H1 (cell line): Measurements from ENCODE around the gene POLA1. TPM values are rescaled to one million over a fixed set of nuclear protein-coding genes. Genes with fewer than 3 reads are reported as not detected.

ENCODE experiments used
- CTCF ChIA-PET: fragments of 300-600 bp; sonication (Branson Sonifier 250); formaldehyde crosslinking; loops from one replicate; lab custom pipeline; 2021; ENCODE audit not compliant: partially characterized antibody; lab: Charles Lee
- POLR2A ChIA-PET: fragments of 300-600 bp; sonication (Branson Sonifier 250); formaldehyde crosslinking; loops from one replicate; lab custom pipeline; 2021; ENCODE audit warnings: inconsistent platforms; ENCODE audit not compliant: partially characterized antibody; lab: Charles Lee
- DNase-seq, 2 experiments: peaks; one replicate each; pipeline versions ENCODE4 v3.0.0 to v3.0.0-alpha.2; 2010 to 2022; ENCODE audit warnings: low spot score in 2 of 2, low read depth in 1 of 2, mixed read lengths in 1 of 2
- FAIRE-seq: peaks from 2 replicates; lab custom pipeline; 2011; peaks lifted over from hg19 to GRCh38; lab: Jason Lieb, UNC
- H2AFZ ChIP-seq: 2 replicates; pipeline ENCODE4 v1.8.1; 2012; ENCODE audit warnings: low read length, inconsistent platforms
- H2AK5ac ChIP-seq: 2 replicates; pipeline ENCODE4 v1.6.1; 2013; ENCODE audit warnings: low read depth, low read length
- H2BK120ac ChIP-seq: replicated peaks from 2 replicates; pipeline ENCODE3; 2013; ENCODE audit warnings: low read depth, low read length, inconsistent platforms
- H2BK12ac ChIP-seq: 2 replicates; pipeline ENCODE4 v1.6.1; 2013; ENCODE audit warnings: low read depth, low read length
- H2BK15ac ChIP-seq: 2 replicates; pipeline ENCODE4 v1.6.1; 2013; ENCODE audit warnings: low read length
- H2BK20ac ChIP-seq: 2 replicates; pipeline ENCODE4 v1.6.1; 2013; ENCODE audit warnings: low read length
- H2BK5ac ChIP-seq: 2 replicates; pipeline ENCODE4 v1.6.1; 2013; ENCODE audit warnings: low read depth, low read length
- H3K14ac ChIP-seq: 2 replicates; pipeline ENCODE4 v1.6.1; 2013; ENCODE audit warnings: inconsistent platforms; ENCODE audit not compliant: insufficient read length
- H3K18ac ChIP-seq: 2 replicates; pipeline ENCODE4 v1.6.1; 2013; ENCODE audit warnings: low read length; ENCODE audit errors: extremely low read depth
- H3K23ac ChIP-seq: 2 replicates; pipeline ENCODE4 v1.6.1; 2013; ENCODE audit warnings: inconsistent platforms; ENCODE audit not compliant: insufficient read length
- H3K23me2 ChIP-seq: 2 replicates; pipeline ENCODE4 v1.6.1; 2013; ENCODE audit warnings: low read depth, low read length
- H3K27ac ChIP-seq: 2 replicates; pipeline ENCODE4 v1.6.1; 2011; ENCODE audit warnings: low read depth, low read length, inconsistent platforms
- H3K27me3 ChIP-seq, 4 experiments: replicated peaks in 1 of 4; 1 replicate in 1 of 4; 2 replicates in 3 of 4; pipeline versions ENCODE4 v1.6.1 to v1.8.1; 2011 to 2013; ENCODE audit warnings: low read length in 3 of 4, mild to moderate bottlenecking in 3 of 4, inconsistent platforms in 2 of 4, mixed read lengths in 2 of 4, moderate library complexity in 1 of 4; ENCODE audit not compliant: control insufficient read depth in 3 of 4, insufficient read depth in 3 of 4; ENCODE audit errors: extremely low read depth in 1 of 4
- H3K36me3 ChIP-seq, 4 experiments: 2 replicates each; pipeline versions ENCODE4 v1.6.1 to v1.8.1; 2011 to 2013; ENCODE audit warnings: mild to moderate bottlenecking in 4 of 4, low read length in 3 of 4, moderate library complexity in 2 of 4, control low read depth in 1 of 4, inconsistent platforms in 1 of 4; ENCODE audit not compliant: insufficient read depth in 4 of 4, control insufficient read depth in 2 of 4
- H3K4ac ChIP-seq: replicated peaks from 2 replicates; pipeline ENCODE3; 2013; ENCODE audit warnings: low read length, low read depth, mixed read lengths, inconsistent platforms; ENCODE audit not compliant: insufficient read length
- H3K4me1 ChIP-seq, 4 experiments: replicated peaks in 1 of 4; 1 replicate in 1 of 4; 2 replicates in 3 of 4; pipeline versions ENCODE4 v1.6.1 to v1.8.1; 2011 to 2013; ENCODE audit warnings: low read length in 3 of 4, inconsistent platforms in 2 of 4, mixed read lengths in 1 of 4; ENCODE audit not compliant: insufficient read depth in 4 of 4, control insufficient read depth in 3 of 4
- H3K4me2 ChIP-seq, 2 experiments: 2 replicates each; pipeline versions ENCODE4 v1.6.1 to v1.8.1; 2011 to 2013; ENCODE audit warnings: low read depth in 2 of 2, low read length in 2 of 2, control low read depth in 1 of 2, inconsistent platforms in 1 of 2, mild to moderate bottlenecking in 1 of 2; ENCODE audit not compliant: insufficient read depth in 1 of 2
- H3K4me3 ChIP-seq, 4 experiments: fragments of 200-600, 300-600 bp in 1 of 4; sonication (generic), shearing (Covaris generic), sonication (Bioruptor Twin) in 1 of 4; 2 replicates each; pipeline versions ENCODE4 v1.5.1 to v1.8.1; 2011 to 2016; ENCODE audit warnings: low read length in 4 of 4, low read depth in 3 of 4, control low read depth in 2 of 4, inconsistent platforms in 2 of 4, mild to moderate bottlenecking in 2 of 4, mixed read lengths in 1 of 4, moderate library complexity in 1 of 4; ENCODE audit not compliant: insufficient read depth in 2 of 4; ENCODE audit errors: extremely low read depth in 1 of 4
- H3K56ac ChIP-seq: replicated peaks from 2 replicates; pipeline ENCODE3; 2013; ENCODE audit warnings: low read depth, mild to moderate bottlenecking, mixed read lengths, low read length, inconsistent platforms; ENCODE audit not compliant: insufficient read length
- H3K79me1 ChIP-seq: 2 replicates; pipeline ENCODE4 v1.6.1; 2013; ENCODE audit warnings: low read depth, low read length, control low read depth
- H3K79me2 ChIP-seq, 2 experiments: 2 replicates each; pipeline versions ENCODE4 v1.6.1 to v1.8.1; 2012 to 2013; ENCODE audit warnings: low read length in 2 of 2, mild to moderate bottlenecking in 2 of 2, inconsistent platforms in 1 of 2; ENCODE audit not compliant: insufficient read depth in 2 of 2, control insufficient read depth in 1 of 2
- H3K9ac ChIP-seq, 4 experiments: replicated peaks in 1 of 4; 1 replicate in 1 of 4; 2 replicates in 3 of 4; pipeline versions ENCODE4 v1.6.1 to v1.8.1; 2011 to 2013; ENCODE audit warnings: low read depth in 3 of 4, low read length in 3 of 4, control low read depth in 2 of 4, mild to moderate bottlenecking in 2 of 4, moderate library complexity in 2 of 4, inconsistent platforms in 1 of 4; ENCODE audit errors: extremely low read depth in 1 of 4
- H3K9me3 ChIP-seq, 2 experiments: 2 replicates each; pipeline versions ENCODE4 v1.6.1 to v1.8.1; 2012 to 2013; ENCODE audit warnings: mild to moderate bottlenecking in 2 of 2, moderate library complexity in 2 of 2, control low read depth in 1 of 2, inconsistent platforms in 1 of 2, low read depth in 1 of 2, low read length in 1 of 2, mixed read lengths in 1 of 2; ENCODE audit not compliant: insufficient read depth in 2 of 2
- H4K20me1 ChIP-seq, 2 experiments: replicated peaks in 1 of 2; 2 replicates each; pipeline versions ENCODE3 to v1.8.1; 2011 to 2013; ENCODE audit warnings: inconsistent platforms in 2 of 2, low read length in 2 of 2, mild to moderate bottlenecking in 1 of 2; ENCODE audit not compliant: insufficient read depth in 2 of 2, control insufficient read depth in 1 of 2
- H4K5ac ChIP-seq: 2 replicates; pipeline ENCODE4 v1.6.1; 2013; ENCODE audit warnings: low read length, low read depth, mixed read lengths, inconsistent platforms; ENCODE audit not compliant: insufficient read length
- H4K8ac ChIP-seq: 2 replicates; pipeline ENCODE4 v1.8.0; 2013; ENCODE audit warnings: mild to moderate bottlenecking, moderate library complexity, low read length, inconsistent platforms; ENCODE audit not compliant: insufficient read depth; ENCODE audit errors: extremely low read depth
- H4K91ac ChIP-seq: replicated peaks from 2 replicates; pipeline ENCODE3; 2013; ENCODE audit warnings: low read length, mixed read lengths, inconsistent platforms; ENCODE audit not compliant: insufficient read length
- ATF3 ChIP-seq: IDR thresholded peaks from 2 replicates; pipeline ENCODE4 v1.6.1; 2011; ENCODE audit warnings: low read depth, mild to moderate bottlenecking, low read length; ENCODE audit not compliant: insufficient read depth
- CHD1 ChIP-seq: IDR thresholded peaks from 2 replicates; pipeline ENCODE4 v1.6.1; 2012; ENCODE audit warnings: low read depth, low read length, improper control_type of control experiment
- EZH2 ChIP-seq: fragments of 200-600 bp; sonication (generic); IDR thresholded peaks from 2 replicates; pipeline ENCODE4 v1.7.1; 2012; ENCODE audit warnings: low read depth, mild to moderate bottlenecking, moderate library complexity, low read length, inconsistent platforms; ENCODE audit not compliant: severe bottlenecking
- MAX ChIP-seq: IDR thresholded peaks from 2 replicates; pipeline ENCODE4 v1.6.1; 2012; ENCODE audit warnings: inconsistent platforms
- PHF8 ChIP-seq: fragments of 200-600 bp; sonication (generic); conservative IDR thresholded peaks from 2 replicates; pipeline ENCODE4 v1.7.1; 2012; ENCODE audit warnings: low read depth, mild to moderate bottlenecking, inconsistent platforms, low read length, moderate library complexity
- POU5F1 ChIP-seq: IDR thresholded peaks from 2 replicates; pipeline ENCODE4 v1.6.1; 2011; ENCODE audit warnings: low read depth, mild to moderate bottlenecking, low read length, moderate library complexity
- RAD21 ChIP-seq, 2 experiments: IDR thresholded peaks in 1 of 2; conservative IDR thresholded peaks in 1 of 2; 2 replicates each; pipeline ENCODE4 v1.6.1; 2011; ENCODE audit warnings: low read depth in 2 of 2, low read length in 2 of 2, improper control_type of control experiment in 1 of 2, inconsistent platforms in 1 of 2, mild to moderate bottlenecking in 1 of 2, moderate library complexity in 1 of 2
- WGBS, 2 experiments: shearing (Covaris generic) in 1 of 2; methylation state at CpG; one replicate each; pipeline versions ENCODE4 v1.1.6 to v1.1.7; 2013 to 2015; ENCODE audit warnings: low lambda C conversion rate in 2 of 2, mixed read lengths in 2 of 2, inconsistent platforms in 1 of 2, low coverage in 1 of 2, missing lambda C conversion rate in 1 of 2; ENCODE audit not compliant: insufficient replicate concordance in 2 of 2, insufficient coverage in 1 of 2, insufficient read length in 1 of 2; ENCODE audit errors: extremely low coverage in 1 of 2, missing lambda C conversion rate in 1 of 2; 5-methylcytosine and 5-hydroxymethylcytosine counted together
- polyA plus RNA-seq, 7 experiments: library from polyadenylated mRNA; depleted of rRNA in 3 of 7; stranded (reverse) in 5 of 7; unstranded in 2 of 7; fragments of >200 nt in 5 of 7; fragments of 200-250 nt in 2 of 7; gene quantifications; 1 replicate in 5 of 7; 2 replicates in 1 of 7; 4 replicates in 1 of 7; pipeline versions ENCODE4 v1.2.1 to v1.2.3, GENCODE V29; 2011 to 2013; ENCODE audit warnings: missing spikeins in 2 of 7, mixed read lengths in 2 of 7
- total RNA-seq: library from RNA; stranded (reverse); fragmentation: NEBNext Ultra II Directional; extraction: Animal tissue kit (Norgen Biotek cat#: 25700); gene quantifications from 2 replicates; pipeline ENCODE4 v1.2.1, GENCODE V29; 2021

Gene POLA1
- total and polyA plus RNA-seq, 2 of the 8 experiments (the other 6 are each of a cell fraction or from before 2014, with no cell fraction given): 5.6 to 34.9 TPM

GRCh38 chrX:24979081-24979480 lies 285.4 kb downstream of the POLA1 start:
- ChIA-PET POLR2A (no interaction called here), CTCF (no interaction called here)
- Histone ChIP-seq H3K79me2 (no peaks in the 10 kb centered on the region), H3K18ac (no peak overlapping the region), H2BK20ac (no peak overlapping the region), H3K27ac (no peak overlapping the region), H3K4me3 (no peak overlapping the region), H3K4me2 (no peak overlapping the region), H4K8ac (no peak overlapping the region), H3K23ac (no peak overlapping the region), H2BK5ac (no peak overlapping the region), H4K5ac (no peak overlapping the region), H3K79me1 (no peaks in the 10 kb centered on the region), H2AK5ac (no peak overlapping the region), H3K27me3 (no peaks in the 10 kb centered on the region), H3K36me3 (no peaks in the 10 kb centered on the region), H2BK12ac (no peak overlapping the region), H3K9ac (no peak overlapping the region), H4K91ac (no peak overlapping the region), H2AFZ (no peak overlapping the region), H3K56ac (no peak overlapping the region), H3K4ac (no peak overlapping the region), H4K20me1 (no peaks in the 10 kb centered on the region), H2BK120ac (no peak overlapping the region), H2BK15ac (no peak overlapping the region), H3K4me1 (no peaks in the 10 kb centered on the region), H3K23me2 (no peaks in the 10 kb centered on the region), H3K14ac (no peak overlapping the region), H3K9me3 (no peaks in the 10 kb centered on the region)
- no peak for TF ChIP-seq ATF3
- TF ChIP-seq PHF8: no peak
- no peak for TF ChIP-seq RAD21 (IDR thresholded peaks at IDR 0.05 in 1 of 2, conservative IDR thresholded peaks at IDR 0.05 in 1 of 2; ENCODE audit: low read depth in 2 of 2, low read length in 2 of 2)
- TF ChIP-seq EZH2: no peak
- TF ChIP-seq POU5F1: no peak
- no peak for TF ChIP-seq CHD1
- no peak for TF ChIP-seq MAX
- FAIRE-seq (no peak), DNase-seq (no peak)
- 98% methylated on average over 3 of the region's 3 CpGs; no CpG with 5 or more reads in 1 of the 2 experiments for WGBS, 2 experiments
